HCT116 (cell line): ENCODE data around the gene PRKCH. TPM values are rescaled to one million over a fixed set of nuclear protein-coding genes. Genes with fewer than 3 reads are reported as not detected.

Source experiments
- ATAC-seq: fragments of 200-7000 bp; cut with Tn5 transposase; 2 replicates; pipeline ENCODE4 v1.9.1; 2020; ENCODE audit warnings: mild to moderate bottlenecking, moderate library complexity
- BruUV-seq: library from RNA; stranded (reverse); fragments of 400-500 nt; replicated peaks from 2 replicates; lab custom pipeline; 2021; lab: Mats Ljungman, UMichigan
- CTCF ChIA-PET: fragments of 300-600 bp; sonication (Branson Sonifier 250); formaldehyde crosslinking; loops from one replicate; lab custom pipeline; 2021; ENCODE audit warnings: antibody characterized with exemption; lab: Charles Lee
- POLR2A ChIA-PET: fragments of 300-600, 350-600 bp; sonication (Branson Sonifier 250); formaldehyde crosslinking; loops from one replicate; lab custom pipeline; 2021; ENCODE audit warnings: antibody characterized with exemption; lab: Charles Lee
- RAD21 ChIA-PET, 2 experiments: fragments of 300-600 bp; sonication (Branson Sonifier 250); formaldehyde crosslinking; loops; one replicate each; lab custom pipeline; 2023; ENCODE audit warnings: low total read pairs in 2 of 2; ENCODE audit not compliant: uncharacterized antibody in 2 of 2, unreplicated experiment in 2 of 2, low non-redundant PET in 1 of 2; lab: Charles Lee
- DNase-seq: peaks from one replicate; pipeline ENCODE4 v3.0.0-alpha.2; 2010; ENCODE audit warnings: low read depth, low spot score
- H2AFZ ChIP-seq: fragments of 200-600 bp; shearing (Covaris generic), sonication (generic); 2 replicates; pipeline ENCODE4 v1.6.1; 2017; ENCODE audit warnings: low read depth, mixed run types, mixed read lengths, antibody characterized with exemption, low read length; ENCODE audit not compliant: poor library complexity, severe bottlenecking
- H3K27ac ChIP-seq: 2 replicates; pipeline ENCODE4 v1.5.1; 2012; ENCODE audit warnings: low read depth, low read length
- H3K27me3 ChIP-seq: fragments of 200-600 bp; sonication (generic); 2 replicates; pipeline ENCODE4 v1.6.1; 2016; ENCODE audit warnings: mixed run types, low read length, mixed read lengths; ENCODE audit not compliant: insufficient read depth
- H3K36me3 ChIP-seq, 2 experiments: fragments of 200-500 bp in 1 of 2; fragments of 200-600 bp in 1 of 2; sonication (Bioruptor generic) in 1 of 2; sonication (generic) in 1 of 2; 2 replicates each; pipeline versions ENCODE4 v1.5.1 to v1.6.1; 2014 to 2016; ENCODE audit warnings: low read length in 2 of 2, inconsistent platforms in 1 of 2, mixed read lengths in 1 of 2, mixed run types in 1 of 2; ENCODE audit not compliant: insufficient read depth in 2 of 2, control insufficient read depth in 1 of 2
- H3K4me1 ChIP-seq, 2 experiments: fragments of 200-600 bp in 1 of 2; sonication (generic) in 1 of 2; 2 replicates each; pipeline versions ENCODE4 v1.5.1 to v1.6.1; 2012 to 2017; ENCODE audit warnings: low read length in 2 of 2, inconsistent platforms in 1 of 2, mild to moderate bottlenecking in 1 of 2, mixed read lengths in 1 of 2, mixed run types in 1 of 2, moderate library complexity in 1 of 2; ENCODE audit not compliant: insufficient read depth in 2 of 2, control insufficient read depth in 1 of 2
- H3K4me2 ChIP-seq: fragments of 200-600 bp; sonication (generic); 2 replicates; pipeline ENCODE4 v1.6.1; 2017; ENCODE audit warnings: mixed run types, low read length, mixed read lengths
- H3K4me3 ChIP-seq, 2 experiments: fragments of 200-600 bp in 1 of 2; sonication (generic) in 1 of 2; replicated peaks in 1 of 2; 2 replicates each; pipeline ENCODE4 v1.5.1; 2011 to 2016; ENCODE audit warnings: low read length in 2 of 2, control low read depth in 1 of 2, low read depth in 1 of 2, mild to moderate bottlenecking in 1 of 2, mixed read lengths in 1 of 2, mixed run types in 1 of 2
- H3K79me2 ChIP-seq: fragments of 200-600 bp; sonication (generic); 2 replicates; pipeline ENCODE4 v1.6.1; 2017; ENCODE audit warnings: mild to moderate bottlenecking, mixed run types, low read length, moderate library complexity, mixed read lengths; ENCODE audit not compliant: insufficient read depth
- H3K9ac ChIP-seq: fragments of 200-600 bp; sonication (generic); 2 replicates; pipeline ENCODE4 v1.6.1; 2016; ENCODE audit warnings: low read length, mixed read lengths
- H3K9me2 ChIP-seq: fragments of 200-600 bp; sonication (generic), shearing (Covaris generic); 2 replicates; pipeline ENCODE4 v1.6.1; 2017; ENCODE audit warnings: mixed run types, mild to moderate bottlenecking, moderate library complexity; ENCODE audit not compliant: insufficient read depth
- H3K9me3 ChIP-seq, 2 experiments: fragments of 200-500 bp in 1 of 2; fragments of 200-600 bp in 1 of 2; sonication (Bioruptor generic) in 1 of 2; sonication (generic) in 1 of 2; 2 replicates each; pipeline ENCODE4 v1.6.1; 2014 to 2017; ENCODE audit warnings: low read length in 2 of 2, mixed read lengths in 2 of 2, inconsistent platforms in 1 of 2, low read depth in 1 of 2, mild to moderate bottlenecking in 1 of 2, mixed run types in 1 of 2, moderate library complexity in 1 of 2; ENCODE audit not compliant: control insufficient read depth in 1 of 2, insufficient read depth in 1 of 2
- H4K20me1 ChIP-seq: fragments of 200-600 bp; sonication (generic), shearing (Covaris generic); 2 replicates; pipeline ENCODE4 v1.6.1; 2017; ENCODE audit warnings: mixed run types, mild to moderate bottlenecking, moderate library complexity; ENCODE audit not compliant: insufficient read depth
- CBX3 ChIP-seq: IDR thresholded peaks from 2 replicates; pipeline ENCODE4 v1.6.1; 2012; ENCODE audit warnings: low read depth
- EGR1 ChIP-seq: IDR thresholded peaks from 2 replicates; pipeline ENCODE4 v1.6.1; 2012; ENCODE audit warnings: low read depth
- ELF1 ChIP-seq: IDR thresholded peaks from 2 replicates; pipeline ENCODE4 v1.6.1; 2012; ENCODE audit warnings: low read depth, borderline replicate concordance
- EZH2 ChIP-seq: fragments of 200-600 bp; sonication (generic); IDR thresholded peaks from 2 replicates; pipeline ENCODE4 v1.6.1; 2017; ENCODE audit warnings: antibody characterized with exemption, mixed run types
- EZH2phosphoT487 ChIP-seq: fragments of 200-600 bp; IDR thresholded peaks from 2 replicates; pipeline ENCODE4 v1.6.1; 2018; ENCODE audit warnings: antibody characterized with exemption, borderline replicate concordance
- JUND ChIP-seq: IDR thresholded peaks from 2 replicates; pipeline ENCODE4 v1.6.1; 2012
- POLR2A ChIP-seq: IDR thresholded peaks from 2 replicates; pipeline ENCODE4 v1.7.0; 2011; ENCODE audit warnings: borderline replicate concordance; ENCODE audit not compliant: insufficient read depth, insufficient read length; ENCODE audit errors: extremely low read depth
- RAD21 ChIP-seq: IDR thresholded peaks from 2 replicates; pipeline ENCODE4 v1.6.1; 2012; ENCODE audit warnings: low read depth, mild to moderate bottlenecking
- SIN3A ChIP-seq: IDR thresholded peaks from 2 replicates; pipeline ENCODE4 v1.6.1; 2012; ENCODE audit warnings: low read depth
- SP1 ChIP-seq: IDR thresholded peaks from 2 replicates; pipeline ENCODE4 v1.6.1; 2012; ENCODE audit warnings: low read depth
- SRF ChIP-seq: IDR thresholded peaks from 2 replicates; pipeline ENCODE4 v1.6.1; 2012; ENCODE audit warnings: low read depth
- TCF7L2 ChIP-seq: IDR thresholded peaks from 2 replicates; pipeline ENCODE4 v1.7.0; 2011; ENCODE audit warnings: borderline replicate concordance, inconsistent platforms; ENCODE audit not compliant: insufficient read depth, insufficient read length; ENCODE audit errors: extremely low read depth
- YY1 ChIP-seq: IDR thresholded peaks from 2 replicates; pipeline ENCODE4 v1.6.1; 2011; ENCODE audit warnings: low read length, low read depth, moderate library complexity, mild to moderate bottlenecking; ENCODE audit not compliant: insufficient replicate concordance; ENCODE audit errors: extremely low read depth
- ZFX ChIP-seq: fragments of 450-650 bp; IDR thresholded peaks from 2 replicates; pipeline ENCODE4 v1.6.1; 2017
- ZNF274 ChIP-seq: fragments of 200-500 bp; sonication (Bioruptor generic); IDR thresholded peaks from 2 replicates; pipeline ENCODE4 v1.6.1; 2014; ENCODE audit warnings: mild to moderate bottlenecking, low read depth, low read length, inconsistent platforms
- intact Hi-C: fragments of 100-400 bp; cut with micrococcal nuclease; formaldehyde crosslinking; loops from 2 replicates; pipeline ENCODE4 v1.10.0; 2022
- total RNA-seq: library from RNA; stranded (reverse); gene quantifications from one replicate; pipeline ENCODE4 v1.2.1, GENCODE V29; 2021; ENCODE audit not compliant: unreplicated experiment
- TF ChIP-seq, protein P1 (sequence below): IDR thresholded peaks from 2 replicates; pipeline ENCODE4 v1.6.1; 2011; ENCODE audit warnings: mild to moderate bottlenecking, low read length, moderate library complexity; ENCODE audit not compliant: insufficient replicate concordance; ENCODE audit errors: extremely low read depth
- TF ChIP-seq, protein P2 (sequence below): IDR thresholded peaks from 2 replicates; pipeline ENCODE4 v1.6.1; 2012
- TF ChIP-seq, protein P3 (sequence below): IDR thresholded peaks from 2 replicates; pipeline ENCODE4 v1.6.1; 2012

Gene PRKCH
- total RNA-seq, 1 experiment from 2014 or later, result 16.6 TPM

DNA sequence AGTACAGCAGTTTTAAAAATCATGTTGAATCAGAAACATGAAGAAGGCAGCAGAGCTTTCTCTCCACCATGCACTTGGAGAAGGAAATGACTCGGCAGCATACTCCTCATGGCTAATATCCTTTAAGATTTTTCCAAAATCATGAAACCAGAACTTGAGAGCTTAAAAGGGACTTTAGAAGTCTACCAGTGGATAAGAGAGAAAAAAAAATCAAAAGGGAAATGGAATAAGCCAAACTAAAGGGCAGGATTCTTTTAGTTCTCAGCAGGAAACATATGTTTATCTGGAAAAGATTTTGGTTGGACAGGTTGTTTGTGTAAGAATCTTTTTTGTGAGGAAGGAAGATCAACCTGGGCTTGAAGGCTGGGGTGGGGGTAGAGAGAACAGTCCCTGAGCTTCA, 111.8 kb downstream of the PRKCH start (continued):
- TF ChIP-seq CBX3, result no peak
- TF ChIP-seq ZFX, result no peak
- TF ChIP-seq SP1, result no peak
- TF ChIP-seq EGR1, result no peak
- no peak for TF ChIP-seq RAD21
- TF ChIP-seq ZNF274, result no peak
- TF ChIP-seq, protein P1, sequence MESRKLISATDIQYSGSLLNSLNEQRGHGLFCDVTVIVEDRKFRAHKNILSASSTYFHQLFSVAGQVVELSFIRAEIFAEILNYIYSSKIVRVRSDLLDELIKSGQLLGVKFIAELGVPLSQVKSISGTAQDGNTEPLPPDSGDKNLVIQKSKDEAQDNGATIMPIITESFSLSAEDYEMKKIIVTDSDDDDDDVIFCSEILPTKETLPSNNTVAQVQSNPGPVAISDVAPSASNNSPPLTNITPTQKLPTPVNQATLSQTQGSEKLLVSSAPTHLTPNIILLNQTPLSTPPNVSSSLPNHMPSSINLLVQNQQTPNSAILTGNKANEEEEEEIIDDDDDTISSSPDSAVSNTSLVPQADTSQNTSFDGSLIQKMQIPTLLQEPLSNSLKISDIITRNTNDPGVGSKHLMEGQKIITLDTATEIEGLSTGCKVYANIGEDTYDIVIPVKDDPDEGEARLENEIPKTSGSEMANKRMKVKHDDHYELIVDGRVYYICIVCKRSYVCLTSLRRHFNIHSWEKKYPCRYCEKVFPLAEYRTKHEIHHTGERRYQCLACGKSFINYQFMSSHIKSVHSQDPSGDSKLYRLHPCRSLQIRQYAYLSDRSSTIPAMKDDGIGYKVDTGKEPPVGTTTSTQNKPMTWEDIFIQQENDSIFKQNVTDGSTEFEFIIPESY, result no peak
- no peak for TF ChIP-seq SIN3A

DNA sequence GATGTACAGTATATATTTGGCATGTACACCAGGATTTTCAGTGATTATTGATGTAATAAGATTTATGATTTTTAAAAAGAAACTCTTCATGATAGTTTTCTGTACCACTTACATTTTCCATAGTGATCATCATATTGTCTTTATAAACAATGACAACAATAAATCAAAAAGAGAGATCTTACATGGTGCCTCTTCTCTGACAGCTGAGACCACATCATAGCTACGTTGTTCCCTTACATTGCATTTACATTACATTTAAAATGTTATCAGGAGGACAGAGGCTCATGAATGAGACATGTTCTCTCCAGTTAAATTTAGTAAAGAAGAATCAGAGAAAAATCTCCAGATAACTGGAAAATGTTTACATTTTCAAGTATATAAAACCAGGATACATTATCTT, 112.4 kb downstream of the PRKCH start:
- Histone ChIP-seq H3K4me2 (no peak overlapping the region), H3K4me1 (peaks cover 12% of the 10 kb centered on the region in 2 experiments; a peak in 3 of 4 replicates), H3K36me3 (no peaks in the 10 kb centered on the region), H3K79me2 (no peaks in the 10 kb centered on the region), H3K27me3 (no peaks in the 10 kb centered on the region), H3K9me3 (no peaks in the 10 kb centered on the region), H3K4me3 (no peak overlapping the region), H3K9me2 (no peaks in the 10 kb centered on the region), H4K20me1 (no peaks in the 10 kb centered on the region), H2AFZ (no peak overlapping the region), H3K9ac (no peak overlapping the region), H3K27ac (no peak overlapping the region)
- ChIA-PET CTCF (no interaction called here), RAD21 (no interaction called here), POLR2A (no interaction called here)
- DNase-seq (no peak), ATAC-seq (no peak)
- no TSS peak for BruUV-seq
- intact Hi-C loops, result no loop called here
- TF ChIP-seq CBX3, result no peak
- TF ChIP-seq, protein P2, sequence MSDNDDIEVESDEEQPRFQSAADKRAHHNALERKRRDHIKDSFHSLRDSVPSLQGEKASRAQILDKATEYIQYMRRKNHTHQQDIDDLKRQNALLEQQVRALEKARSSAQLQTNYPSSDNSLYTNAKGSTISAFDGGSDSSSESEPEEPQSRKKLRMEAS, result no peak
- TF ChIP-seq, protein P3, sequence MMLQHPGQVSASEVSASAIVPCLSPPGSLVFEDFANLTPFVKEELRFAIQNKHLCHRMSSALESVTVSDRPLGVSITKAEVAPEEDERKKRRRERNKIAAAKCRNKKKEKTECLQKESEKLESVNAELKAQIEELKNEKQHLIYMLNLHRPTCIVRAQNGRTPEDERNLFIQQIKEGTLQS, result no peak
- TF ChIP-seq EZH2, result no peak
- TF ChIP-seq JUND, result no peak
- no peak for TF ChIP-seq YY1
- TF ChIP-seq ELF1, result no peak
- no peak for TF ChIP-seq TCF7L2
- no peak for TF ChIP-seq EZH2phosphoT487
- TF ChIP-seq, protein P1, result no peak
- no peak for TF ChIP-seq SRF
- TF ChIP-seq POLR2A, result no peak
